GM21825 (cell line): ENCODE measurements around the gene LTBP4.
"Not testable (repeated sequence)": the region's sequence is repeated elsewhere in the genome, so short reads cannot be mapped to it uniquely, and the experiment has no call there.

Experiments used
- ATAC-seq: cut with Tn5 transposase; IDR thresholded peaks from one replicate; pipeline ENCODE4 v1.9.1; 2021; ENCODE audit warnings: mild to moderate bottlenecking, moderate library complexity; ENCODE audit not compliant: unreplicated experiment

Gene LTBP4, protein sequence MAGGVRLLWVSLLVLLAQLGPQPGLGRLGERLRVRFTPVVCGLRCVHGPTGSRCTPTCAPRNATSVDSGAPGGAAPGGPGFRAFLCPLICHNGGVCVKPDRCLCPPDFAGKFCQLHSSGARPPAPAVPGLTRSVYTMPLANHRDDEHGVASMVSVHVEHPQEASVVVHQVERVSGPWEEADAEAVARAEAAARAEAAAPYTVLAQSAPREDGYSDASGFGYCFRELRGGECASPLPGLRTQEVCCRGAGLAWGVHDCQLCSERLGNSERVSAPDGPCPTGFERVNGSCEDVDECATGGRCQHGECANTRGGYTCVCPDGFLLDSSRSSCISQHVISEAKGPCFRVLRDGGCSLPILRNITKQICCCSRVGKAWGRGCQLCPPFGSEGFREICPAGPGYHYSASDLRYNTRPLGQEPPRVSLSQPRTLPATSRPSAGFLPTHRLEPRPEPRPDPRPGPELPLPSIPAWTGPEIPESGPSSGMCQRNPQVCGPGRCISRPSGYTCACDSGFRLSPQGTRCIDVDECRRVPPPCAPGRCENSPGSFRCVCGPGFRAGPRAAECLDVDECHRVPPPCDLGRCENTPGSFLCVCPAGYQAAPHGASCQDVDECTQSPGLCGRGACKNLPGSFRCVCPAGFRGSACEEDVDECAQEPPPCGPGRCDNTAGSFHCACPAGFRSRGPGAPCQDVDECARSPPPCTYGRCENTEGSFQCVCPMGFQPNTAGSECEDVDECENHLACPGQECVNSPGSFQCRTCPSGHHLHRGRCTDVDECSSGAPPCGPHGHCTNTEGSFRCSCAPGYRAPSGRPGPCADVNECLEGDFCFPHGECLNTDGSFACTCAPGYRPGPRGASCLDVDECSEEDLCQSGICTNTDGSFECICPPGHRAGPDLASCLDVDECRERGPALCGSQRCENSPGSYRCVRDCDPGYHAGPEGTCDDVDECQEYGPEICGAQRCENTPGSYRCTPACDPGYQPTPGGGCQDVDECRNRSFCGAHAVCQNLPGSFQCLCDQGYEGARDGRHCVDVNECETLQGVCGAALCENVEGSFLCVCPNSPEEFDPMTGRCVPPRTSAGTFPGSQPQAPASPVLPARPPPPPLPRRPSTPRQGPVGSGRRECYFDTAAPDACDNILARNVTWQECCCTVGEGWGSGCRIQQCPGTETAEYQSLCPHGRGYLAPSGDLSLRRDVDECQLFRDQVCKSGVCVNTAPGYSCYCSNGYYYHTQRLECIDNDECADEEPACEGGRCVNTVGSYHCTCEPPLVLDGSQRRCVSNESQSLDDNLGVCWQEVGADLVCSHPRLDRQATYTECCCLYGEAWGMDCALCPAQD (N-terminal part only)

GRCh38 chr19:40601134-40601974, at the start of gene LTBP4:
LTBP4 (plus strand) TSS chr19:40601369; CDS start chr19:40601388, 19 bp downstream.
- ATAC-seq: no peak

DNA sequence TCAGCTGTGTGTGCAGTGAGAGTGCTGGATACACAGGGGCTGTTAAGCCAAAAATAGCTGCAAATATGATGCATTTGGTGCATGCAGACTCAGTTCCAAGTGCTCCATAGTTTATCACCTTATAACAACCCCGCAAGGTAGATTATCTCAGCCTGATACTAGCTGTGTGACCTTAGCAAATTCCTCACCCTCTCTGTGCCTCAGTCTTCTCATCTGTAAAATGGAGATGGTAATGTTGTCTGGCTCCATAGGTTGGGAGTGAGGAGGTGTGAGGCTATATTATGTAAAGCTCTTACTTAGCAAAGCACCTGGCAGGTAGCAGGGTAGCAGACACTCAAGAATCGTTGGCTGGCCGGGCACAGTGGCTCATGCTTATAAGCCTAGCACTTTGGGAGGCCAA, 48.3 kb upstream of the LTBP4 start:
- no peak for ATAC-seq

GRCh38 chr19:40553885-40554857, 47.0 kb upstream of the LTBP4 start:
- no peak for ATAC-seq

GRCh38 chr19:40555978-40556689, 45.0 kb upstream of the LTBP4 start:
- no peak for ATAC-seq

DNA sequence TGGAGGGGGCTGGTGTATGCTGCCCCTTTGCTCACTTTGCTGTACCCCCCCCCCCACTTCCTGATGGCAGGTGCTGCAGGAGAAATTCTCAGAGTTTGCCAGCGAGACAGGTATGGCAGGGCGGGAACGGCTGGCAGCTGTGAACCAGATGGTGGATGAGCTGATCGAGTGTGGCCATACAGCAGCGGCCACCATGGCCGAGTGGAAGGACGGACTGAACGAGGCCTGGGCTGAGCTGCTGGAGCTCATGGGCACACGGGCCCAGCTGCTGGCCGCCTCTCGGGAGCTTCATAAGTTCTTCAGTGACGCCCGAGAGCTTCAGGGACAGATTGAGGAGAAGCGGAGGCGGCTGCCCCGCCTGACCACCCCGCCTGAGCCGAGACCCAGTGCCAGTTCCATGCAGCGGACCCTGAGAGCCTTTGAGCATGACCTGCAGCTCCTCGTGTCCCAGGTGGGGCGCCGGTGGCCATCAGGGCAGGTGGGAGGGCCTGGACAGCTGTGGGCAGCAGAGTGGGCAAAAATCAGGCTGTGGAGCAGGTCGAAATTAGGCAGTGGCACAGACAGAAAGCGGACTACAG, 44.1 kb upstream of the LTBP4 start:
- no peak for ATAC-seq

- no peak for ATAC-seq
Observed at GRCh38 chr19:40559394-40559793, 41.8 kb upstream of the LTBP4 start.

DNA sequence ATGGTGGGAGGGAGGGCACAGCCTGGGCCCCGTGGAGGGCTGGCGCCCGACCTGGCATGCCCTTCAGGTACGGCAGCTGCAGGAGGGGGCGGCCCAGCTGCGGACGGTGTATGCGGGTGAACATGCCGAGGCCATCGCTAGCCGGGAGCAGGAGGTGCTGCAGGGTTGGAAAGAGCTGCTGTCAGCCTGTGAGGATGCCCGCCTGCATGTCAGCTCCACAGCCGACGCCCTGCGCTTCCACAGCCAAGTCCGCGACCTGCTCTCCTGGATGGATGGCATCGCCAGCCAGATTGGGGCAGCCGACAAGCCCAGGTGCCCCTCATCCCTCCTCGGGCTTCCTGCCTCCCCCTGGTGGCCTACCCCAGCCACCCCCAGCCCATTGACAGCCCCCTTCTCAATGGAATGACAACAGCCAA, 41.1 kb upstream of the LTBP4 start:
- no peak for ATAC-seq

DNA sequence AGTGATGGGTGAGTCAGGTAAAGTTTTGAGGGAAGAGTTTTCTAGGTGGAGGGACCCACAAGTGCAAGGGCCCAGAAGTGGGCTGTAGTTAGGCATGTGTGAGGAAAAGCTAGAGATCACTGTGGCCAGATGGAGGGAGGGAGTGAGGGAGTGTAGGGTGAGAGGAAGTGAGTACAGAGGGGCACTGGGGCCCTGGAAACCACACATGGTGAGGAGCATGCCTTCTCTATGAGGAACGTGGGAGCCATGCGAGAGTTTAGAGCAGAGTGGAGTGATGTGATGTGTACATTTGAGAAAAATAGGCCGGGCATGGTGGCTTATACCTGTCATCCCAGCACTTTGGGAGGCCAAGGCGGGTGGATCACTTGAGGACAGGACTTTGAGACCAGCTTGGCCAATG, 39.2 kb upstream of the LTBP4 start:
- no peak for ATAC-seq

DNA sequence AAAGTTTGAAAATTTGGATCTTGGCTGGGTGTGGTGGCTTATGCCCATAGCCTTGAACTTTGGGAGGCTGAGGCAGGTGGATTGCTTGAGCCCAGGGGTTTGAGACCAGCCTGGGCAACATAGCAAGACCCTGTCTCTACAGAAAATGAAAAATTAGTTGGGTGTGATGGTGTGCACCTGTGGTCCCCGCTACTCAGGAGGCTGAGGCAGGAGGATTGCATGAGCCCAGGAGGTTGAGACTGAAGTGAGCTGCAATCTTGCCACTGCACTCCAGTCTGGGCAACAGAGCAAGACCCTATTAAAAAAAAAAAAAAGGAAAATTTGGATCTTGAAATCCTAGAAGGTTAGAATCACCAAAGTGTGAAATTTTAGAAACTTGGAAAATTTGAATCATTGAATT, 36.6 kb upstream of the LTBP4 start:
- not testable (repeated sequence) for ATAC-seq

DNA sequence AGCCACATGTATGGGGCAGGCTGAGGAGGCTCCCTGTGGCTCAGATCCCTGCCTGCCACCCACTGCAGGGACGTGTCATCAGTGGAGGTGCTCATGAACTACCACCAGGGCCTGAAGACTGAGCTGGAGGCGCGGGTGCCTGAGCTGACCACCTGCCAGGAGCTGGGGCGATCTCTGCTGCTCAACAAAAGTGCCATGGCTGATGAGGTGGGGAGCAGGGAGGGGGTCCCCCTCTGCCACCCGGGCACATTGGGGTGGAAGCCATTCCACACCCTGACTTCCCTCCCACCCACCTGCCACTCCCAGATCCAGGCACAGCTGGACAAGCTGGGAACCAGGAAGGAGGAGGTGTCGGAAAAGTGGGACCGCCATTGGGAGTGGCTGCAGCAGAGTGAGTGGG, 35.8 kb upstream of the LTBP4 start:
- no peak for ATAC-seq

- no peak for ATAC-seq
Observed at GRCh38 chr19:40565910-40566495, 35.2 kb upstream of the LTBP4 start.

- ATAC-seq: no peak
Observed at GRCh38 chr19:40567040-40567749, 34.0 kb upstream of the LTBP4 start.

DNA sequence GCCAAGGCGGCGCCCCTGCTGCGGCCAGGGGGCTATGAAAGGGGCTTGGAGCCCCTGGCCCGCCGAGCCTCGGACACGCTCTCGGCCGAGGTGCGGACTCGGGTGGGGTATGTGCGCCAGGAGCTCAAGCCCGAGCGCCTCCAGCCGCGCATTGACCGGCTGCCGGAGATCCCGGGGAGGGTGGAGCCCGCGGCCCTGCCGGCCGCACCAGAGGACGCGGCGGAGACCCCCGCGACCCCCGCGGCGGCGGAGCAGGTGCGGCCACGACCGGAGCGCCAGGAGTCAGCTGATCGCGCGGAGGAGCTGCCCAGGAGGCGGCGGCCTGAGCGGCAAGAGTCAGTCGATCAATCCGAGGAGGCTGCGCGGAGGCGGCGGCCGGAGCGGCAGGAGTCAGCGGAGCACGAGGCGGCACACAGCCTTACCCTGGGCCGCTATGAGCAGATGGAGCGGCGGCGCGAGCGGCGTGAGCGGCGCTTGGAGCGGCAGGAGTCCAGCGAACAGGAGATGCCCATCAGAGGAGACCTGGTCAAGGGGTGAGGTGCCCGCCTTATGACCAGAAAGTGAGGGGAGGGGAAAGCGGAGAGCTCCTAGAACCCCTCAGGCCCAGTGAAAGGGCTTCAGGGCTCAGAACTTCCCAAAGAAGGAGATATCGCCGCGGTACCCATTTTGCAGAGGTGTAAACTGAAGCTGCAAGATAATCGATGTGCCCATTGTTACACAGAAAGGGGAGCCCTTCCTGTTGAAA, 33.2 kb upstream of the LTBP4 start:
- no peak for ATAC-seq

GRCh38 chr19:40570313-40571004, 30.7 kb upstream of the LTBP4 start:
- ATAC-seq: peak; percentile 71

DNA sequence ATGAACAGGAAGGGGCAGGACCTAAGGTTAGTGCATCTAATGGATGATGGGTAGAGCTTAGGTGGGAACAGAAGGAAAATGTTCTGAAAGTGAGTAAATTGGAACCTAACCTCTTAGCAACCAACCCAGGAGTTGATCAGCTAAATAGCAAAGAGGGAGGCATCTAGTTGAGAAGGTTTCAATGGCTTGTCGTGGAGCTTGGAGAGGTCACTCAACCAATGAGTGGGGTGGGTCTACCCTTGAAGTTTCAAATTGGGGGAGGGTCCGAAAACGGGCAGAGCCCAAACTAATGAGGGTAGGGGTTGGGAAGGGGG, 30.2 kb upstream of the LTBP4 start:
- no peak for ATAC-seq
